ENCODE results near the gene GID8.

The GID8 gene

GRCh38 chr20:62902926-62903615 is 34.9 kb upstream of the GID8 start:
- no peak for TF ChIP-seq POLR2AphosphoS5 (IDR thresholded peaks at IDR 0.05; ENCODE audit: low read depth, low read length)
- TF ChIP-seq FOXP2 (optimal IDR thresholded peaks at IDR 0.05; ENCODE audit: borderline replicate concordance, extremely low read depth, extremely low read length, insufficient read depth): no peak
- no peak for TF ChIP-seq TAF1 (IDR thresholded peaks at IDR 0.05; ENCODE audit: borderline replicate concordance, insufficient read depth, low read length)

DNA sequence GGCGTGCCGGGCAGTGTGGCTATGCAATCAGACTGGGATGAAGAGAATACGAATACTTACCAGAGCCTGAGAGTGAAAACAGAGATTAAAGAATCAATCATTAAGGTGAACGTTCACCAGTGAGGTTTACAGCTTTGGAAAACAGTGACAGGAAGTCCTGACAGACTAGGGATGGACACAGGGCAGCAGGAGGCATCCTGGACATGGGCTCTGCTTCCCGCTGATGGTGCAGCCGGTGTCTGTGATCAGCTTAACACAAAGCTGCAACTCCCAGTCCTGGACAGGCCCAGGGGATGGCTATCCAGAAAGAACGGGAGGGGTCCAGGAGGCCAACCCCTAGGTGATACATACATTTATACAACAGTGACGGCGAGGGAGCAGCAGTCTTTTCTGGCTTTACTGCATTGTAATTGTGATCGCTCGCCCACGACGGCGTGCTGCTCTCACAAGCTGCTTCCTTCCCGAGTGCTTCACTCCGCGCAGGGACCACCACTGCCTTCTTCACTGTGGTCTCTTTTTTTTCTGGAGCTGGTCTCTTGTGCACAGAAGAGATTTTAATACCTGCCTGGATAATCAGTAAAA is 32.3 kb upstream of the GID8 start:
- TF ChIP-seq SIN3A (IDR thresholded peaks at IDR 0.05; ENCODE audit: borderline replicate concordance, insufficient read depth, low read length) (no peak), FOXP2 (optimal IDR thresholded peaks at IDR 0.05; ENCODE audit: borderline replicate concordance, extremely low read depth, extremely low read length, insufficient read depth) (no peak), TAF1 (IDR thresholded peaks at IDR 0.05; ENCODE audit: borderline replicate concordance, insufficient read depth, low read length) (no peak)

GRCh38 chr20:62906209-62906608 is 31.7 kb upstream of the GID8 start:
- no peak for TF ChIP-seq SIN3A (IDR thresholded peaks at IDR 0.05; ENCODE audit: borderline replicate concordance, insufficient read depth, low read length)
- TF ChIP-seq TAF1 (IDR thresholded peaks at IDR 0.05; ENCODE audit: borderline replicate concordance, insufficient read depth, low read length): no peak

GRCh38 chr20:62906647-62907375 is 31.1 kb upstream of the GID8 start:
- no peak for TF ChIP-seq TAF1 (IDR thresholded peaks at IDR 0.05; ENCODE audit: borderline replicate concordance, insufficient read depth, low read length)
- TF ChIP-seq, protein P1, sequence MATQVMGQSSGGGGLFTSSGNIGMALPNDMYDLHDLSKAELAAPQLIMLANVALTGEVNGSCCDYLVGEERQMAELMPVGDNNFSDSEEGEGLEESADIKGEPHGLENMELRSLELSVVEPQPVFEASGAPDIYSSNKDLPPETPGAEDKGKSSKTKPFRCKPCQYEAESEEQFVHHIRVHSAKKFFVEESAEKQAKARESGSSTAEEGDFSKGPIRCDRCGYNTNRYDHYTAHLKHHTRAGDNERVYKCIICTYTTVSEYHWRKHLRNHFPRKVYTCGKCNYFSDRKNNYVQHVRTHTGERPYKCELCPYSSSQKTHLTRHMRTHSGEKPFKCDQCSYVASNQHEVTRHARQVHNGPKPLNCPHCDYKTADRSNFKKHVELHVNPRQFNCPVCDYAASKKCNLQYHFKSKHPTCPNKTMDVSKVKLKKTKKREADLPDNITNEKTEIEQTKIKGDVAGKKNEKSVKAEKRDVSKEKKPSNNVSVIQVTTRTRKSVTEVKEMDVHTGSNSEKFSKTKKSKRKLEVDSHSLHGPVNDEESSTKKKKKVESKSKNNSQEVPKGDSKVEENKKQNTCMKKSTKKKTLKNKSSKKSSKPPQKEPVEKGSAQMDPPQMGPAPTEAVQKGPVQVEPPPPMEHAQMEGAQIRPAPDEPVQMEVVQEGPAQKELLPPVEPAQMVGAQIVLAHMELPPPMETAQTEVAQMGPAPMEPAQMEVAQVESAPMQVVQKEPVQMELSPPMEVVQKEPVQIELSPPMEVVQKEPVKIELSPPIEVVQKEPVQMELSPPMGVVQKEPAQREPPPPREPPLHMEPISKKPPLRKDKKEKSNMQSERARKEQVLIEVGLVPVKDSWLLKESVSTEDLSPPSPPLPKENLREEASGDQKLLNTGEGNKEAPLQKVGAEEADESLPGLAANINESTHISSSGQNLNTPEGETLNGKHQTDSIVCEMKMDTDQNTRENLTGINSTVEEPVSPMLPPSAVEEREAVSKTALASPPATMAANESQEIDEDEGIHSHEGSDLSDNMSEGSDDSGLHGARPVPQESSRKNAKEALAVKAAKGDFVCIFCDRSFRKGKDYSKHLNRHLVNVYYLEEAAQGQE (IDR thresholded peaks at IDR 0.05; ENCODE audit: insufficient read depth in 1 of 2, low read depth in 2 of 2, low read length in 2 of 2): no peak

DNA sequence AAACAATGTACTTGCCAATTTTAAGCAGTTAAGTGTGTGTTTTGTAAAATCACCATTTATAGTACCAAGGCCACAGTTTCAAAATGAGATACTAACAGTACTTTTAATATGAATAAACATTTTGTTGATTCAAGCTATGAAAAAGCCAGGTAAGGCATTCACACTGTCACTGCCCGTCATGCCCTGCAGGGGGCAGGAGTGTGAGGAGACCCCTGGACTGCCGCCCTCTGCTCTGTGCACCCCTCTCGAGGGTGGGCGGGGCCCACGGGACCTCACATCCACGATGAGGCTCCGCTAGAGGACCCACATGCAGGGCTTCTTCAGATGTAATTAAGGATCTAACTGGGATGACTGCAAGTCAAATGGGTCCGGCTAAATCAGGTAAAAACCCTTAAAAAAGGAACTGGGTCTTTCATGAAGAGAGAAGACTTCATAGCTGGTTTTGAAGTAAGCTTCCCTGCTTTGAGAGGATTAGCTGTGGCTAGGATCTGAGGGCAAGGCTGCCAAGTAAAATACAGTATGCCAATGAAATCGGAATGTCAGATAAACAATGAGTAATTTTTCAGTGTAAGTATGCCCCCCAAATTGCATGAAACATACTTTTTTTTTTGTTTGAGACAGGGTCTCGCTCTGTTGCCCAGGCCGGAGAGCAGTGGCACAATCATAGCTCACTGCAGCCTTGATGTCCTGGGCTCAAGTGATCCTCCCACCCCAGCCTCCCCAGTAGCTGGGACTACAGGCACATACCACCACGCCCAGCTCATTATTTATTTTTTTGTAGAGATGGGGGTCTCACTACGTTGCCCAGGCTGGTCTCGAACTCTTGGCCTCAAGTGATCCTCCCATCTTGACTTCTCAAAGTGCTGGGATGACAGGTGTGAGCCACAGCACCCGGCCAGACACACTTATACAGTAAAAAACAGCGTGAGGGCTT is 30.3 kb upstream of the GID8 start:
- no peak for TF ChIP-seq FOXP2 (optimal IDR thresholded peaks at IDR 0.05; ENCODE audit: borderline replicate concordance, extremely low read depth, extremely low read length, insufficient read depth)
- TF ChIP-seq, protein P1 (IDR thresholded peaks at IDR 0.05; ENCODE audit: insufficient read depth in 1 of 2, low read depth in 2 of 2, low read length in 2 of 2): no peak
- TF ChIP-seq SIN3A (IDR thresholded peaks at IDR 0.05; ENCODE audit: borderline replicate concordance, insufficient read depth, low read length): no peak
- TF ChIP-seq POLR2AphosphoS5 (IDR thresholded peaks at IDR 0.05; ENCODE audit: low read depth, low read length): no peak
- TF ChIP-seq TAF1 (IDR thresholded peaks at IDR 0.05; ENCODE audit: borderline replicate concordance, insufficient read depth, low read length): no peak

DNA sequence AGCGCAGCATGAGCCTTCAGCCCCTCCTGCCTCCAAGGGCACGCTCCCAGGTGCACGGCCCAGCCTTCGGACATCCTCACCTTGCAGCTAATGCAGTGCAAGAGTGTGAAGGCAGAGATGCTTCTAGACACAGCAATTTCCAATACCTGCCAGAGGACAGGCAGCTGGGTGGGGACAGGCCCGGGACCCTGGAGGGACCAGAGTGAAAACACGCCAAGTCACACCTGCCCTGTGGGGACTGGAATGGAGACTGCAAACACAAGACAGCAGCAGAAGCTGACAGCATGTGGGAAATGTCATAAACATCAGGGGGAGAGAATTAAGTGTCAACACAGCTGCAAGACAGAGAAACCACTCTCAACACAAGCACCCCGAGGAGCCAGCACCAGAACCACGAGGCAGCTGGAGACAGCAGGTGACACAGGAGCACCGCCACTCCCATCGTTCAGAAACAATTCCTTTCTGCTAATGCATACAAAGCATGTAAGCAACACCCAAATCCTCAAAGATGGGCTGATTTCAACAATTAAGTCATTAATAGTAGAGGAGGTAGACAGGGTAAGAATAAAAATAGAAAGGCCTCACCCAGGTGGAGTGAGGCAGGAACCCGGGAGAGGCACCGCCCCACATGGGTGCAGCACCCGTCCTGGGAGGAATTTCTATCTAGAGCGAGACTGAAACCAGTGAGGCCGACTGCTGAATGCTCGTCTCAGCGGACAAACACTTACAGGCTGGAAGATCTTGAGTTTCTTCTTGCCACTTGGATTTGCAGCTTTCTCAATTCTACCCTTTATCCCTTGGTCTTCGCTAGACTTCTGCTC is 28.8 kb upstream of the GID8 start:
- TF ChIP-seq FOXP2 (optimal IDR thresholded peaks at IDR 0.05; ENCODE audit: borderline replicate concordance, extremely low read depth, extremely low read length, insufficient read depth): no peak
- TF ChIP-seq SIN3A (IDR thresholded peaks at IDR 0.05; ENCODE audit: borderline replicate concordance, insufficient read depth, low read length): no peak
- TF ChIP-seq, protein P1 (IDR thresholded peaks at IDR 0.05; ENCODE audit: insufficient read depth in 1 of 2, low read depth in 2 of 2, low read length in 2 of 2): no peak
- TF ChIP-seq POLR2AphosphoS5 (IDR thresholded peaks at IDR 0.05; ENCODE audit: low read depth, low read length): no peak
- no peak for TF ChIP-seq TAF1 (IDR thresholded peaks at IDR 0.05; ENCODE audit: borderline replicate concordance, insufficient read depth, low read length)
